Measurements from ENCODE around the gene STIM1. TPM values are rescaled to one million over a fixed set of nuclear protein-coding genes. Genes with fewer than 3 reads are reported as not detected.

The STIM1 gene
- total RNA-seq, 1 experiment from 2014 or later: 28.3 TPM

GRCh38 chr11:3853545-3853842 lies 2.0 kb upstream of the STIM1 start:
- no peak for TF ChIP-seq EZH2 (IDR thresholded peaks at IDR 0.05; ENCODE audit: low read depth)
- TF ChIP-seq CTCF (conservative IDR thresholded peaks at IDR 0.05): no peak
- POLR2A ChIA-PET (ENCODE audit: unreplicated experiment): no interaction called here
- Histone ChIP-seq H3F3A (ENCODE audit: insufficient read depth, low read depth) (no peaks in the 10 kb centered on the region), H3K4me1 (replicated peaks; ENCODE audit: insufficient read depth) (peaks cover 27% of the 10 kb centered on the region), H4K20me1 (ENCODE audit: insufficient read depth) (no peaks in the 10 kb centered on the region), H3K79me2 (ENCODE audit: low read depth) (peaks cover 28% of the 10 kb centered on the region), H3K4me3 (no peak overlapping the region), H3K27me3 (ENCODE audit: insufficient read depth, low read depth) (no peaks in the 10 kb centered on the region), H3K4me2 (no peak overlapping the region), H3K36me3 (ENCODE audit: low read depth) (no peaks in the 10 kb centered on the region), H3K27ac (no peak overlapping the region), H3K9me3 (ENCODE audit: insufficient read depth, low read depth) (no peaks in the 10 kb centered on the region), H3K9me2 (ENCODE audit: insufficient read depth) (no peaks in the 10 kb centered on the region), H2AFZ (no peak overlapping the region)
- no peak for DNase-seq
- CTCF ChIA-PET: interaction anchor here (0.8 kb wide), 1 partner anchor 12 kb away, joined by 3 read pairs; no protein-coding TSS in a partner anchor
- intact Hi-C loops (cut with micrococcal nuclease; ENCODE audit: unreplicated experiment): no loop called here
- no TSS peak for BruUV-seq (replicated peaks)

DNA sequence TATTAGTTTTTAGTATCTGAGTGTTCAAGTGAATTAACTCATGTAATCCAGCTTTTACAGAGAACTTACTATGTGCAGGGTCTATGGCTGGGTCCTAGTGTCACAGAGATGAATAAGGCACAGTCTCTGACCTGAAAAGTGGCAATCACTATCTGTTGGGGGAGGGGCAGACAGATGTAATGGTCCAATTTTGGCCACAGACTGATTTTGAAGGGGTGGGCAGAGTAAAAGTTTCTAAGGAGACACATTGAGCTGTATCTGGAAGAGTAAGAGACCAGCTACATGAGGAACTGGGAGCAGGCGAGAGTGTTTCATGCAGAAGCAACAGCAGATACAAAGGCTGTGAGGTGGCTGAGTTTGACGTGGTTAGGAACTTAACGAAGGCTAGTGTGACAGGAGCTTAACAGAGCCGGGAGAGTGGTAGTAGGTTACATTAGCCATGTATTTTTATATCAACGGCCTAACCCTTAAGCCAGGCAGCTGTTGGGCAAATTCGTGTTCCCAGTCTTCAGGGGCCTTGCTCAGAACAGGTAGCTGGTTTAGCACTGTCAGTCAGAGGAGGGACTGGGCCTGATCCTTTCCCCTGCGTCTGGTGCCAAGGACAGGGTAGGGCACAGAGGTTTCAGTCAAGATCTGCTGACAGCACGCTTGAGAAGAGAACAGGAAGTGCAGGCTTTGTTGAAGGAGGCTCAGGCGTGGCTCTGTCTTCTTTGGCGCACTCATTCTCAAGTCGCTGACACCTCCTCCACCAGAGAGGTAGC lies 1.4 kb upstream of the STIM1 start:
- Histone ChIP-seq H2AFZ (peak overlapping the region; percentile 80; the same call in 1 of the 2 replicates), H3K9me3 (ENCODE audit: insufficient read depth, low read depth) (no peaks in the 10 kb centered on the region), H3K9me2 (ENCODE audit: insufficient read depth) (no peaks in the 10 kb centered on the region), H3K4me3 (peak overlapping the region; percentile 82; the same call in 1 of the 2 replicates), H3F3A (ENCODE audit: insufficient read depth, low read depth) (no peaks in the 10 kb centered on the region), H3K4me2 (peak overlapping the region; percentile 72), H3K27me3 (ENCODE audit: insufficient read depth, low read depth) (no peaks in the 10 kb centered on the region), H3K79me2 (ENCODE audit: low read depth) (peaks cover 33% of the 10 kb centered on the region), H3K27ac (no peak overlapping the region; the same call in 1 of the 2 replicates), H3K36me3 (ENCODE audit: low read depth) (no peaks in the 10 kb centered on the region), H3K4me1 (replicated peaks; ENCODE audit: insufficient read depth) (peaks cover 30% of the 10 kb centered on the region), H4K20me1 (ENCODE audit: insufficient read depth) (no peaks in the 10 kb centered on the region)
- BruUV-seq (replicated peaks): no TSS peak
- intact Hi-C loops (cut with micrococcal nuclease; ENCODE audit: unreplicated experiment): loop anchor here (2.0 kb wide), 1 partner anchor 51 kb away; no protein-coding TSS in a partner anchor
- TF ChIP-seq EZH2 (IDR thresholded peaks at IDR 0.05; ENCODE audit: low read depth): no peak
- ChIA-PET CTCF (interaction anchor here (0.5 to 1.6 kb wide), 6 partner anchors 13 to 219 kb away, joined by 3 to 6 read pairs (median 4); partner anchors contain the start of gene RHOG), POLR2A (ENCODE audit: unreplicated experiment) (interaction anchor here (0.5 to 0.7 kb wide), 3 partner anchors 139 to 275 kb away, joined by 4 to 11 read pairs (median 8); no protein-coding TSS in a partner anchor)
- no peak for DNase-seq

- no peak for TF ChIP-seq EZH2 (IDR thresholded peaks at IDR 0.05; ENCODE audit: low read depth)
- TF ChIP-seq CTCF (conservative IDR thresholded peaks at IDR 0.05): no peak
- Histone ChIP-seq H3K79me2 (ENCODE audit: low read depth) (peaks cover 39% of the 10 kb centered on the region), H3K36me3 (ENCODE audit: low read depth) (no peaks in the 10 kb centered on the region), H3K9me3 (ENCODE audit: insufficient read depth, low read depth) (no peaks in the 10 kb centered on the region), H3K4me2 (peak overlapping the region; percentile 72), H3K4me1 (replicated peaks; ENCODE audit: insufficient read depth) (peaks cover 35% of the 10 kb centered on the region), H3K27ac (no peak overlapping the region; the same call in 1 of the 2 replicates), H3K4me3 (peak overlapping the region; percentile 82; the same call in 1 of the 2 replicates), H3K9me2 (ENCODE audit: insufficient read depth) (no peaks in the 10 kb centered on the region), H3F3A (ENCODE audit: insufficient read depth, low read depth) (no peaks in the 10 kb centered on the region), H2AFZ (peak overlapping the region; percentile 80; the same call in 1 of the 2 replicates), H4K20me1 (ENCODE audit: insufficient read depth) (no peaks in the 10 kb centered on the region), H3K27me3 (ENCODE audit: insufficient read depth, low read depth) (no peaks in the 10 kb centered on the region)
- no TSS peak for BruUV-seq (replicated peaks)
- CTCF ChIA-PET: interaction anchor here (0.5 to 1.6 kb wide), 8 partner anchors 13 to 219 kb away, joined by 3 to 6 read pairs (median 4); partner anchors contain the start of gene RHOG
- POLR2A ChIA-PET (ENCODE audit: unreplicated experiment): interaction anchor here (0.5 to 0.7 kb wide), 3 partner anchors 138 to 274 kb away, joined by 4 to 11 read pairs (median 8); no protein-coding TSS in a partner anchor
- intact Hi-C loops (cut with micrococcal nuclease; ENCODE audit: unreplicated experiment): loop anchor here (2.0 kb wide), 1 partner anchor 50 kb away; no protein-coding TSS in a partner anchor
- DNase-seq: no peak
Observed at GRCh38 chr11:3854660-3854976, 846 bp upstream of the STIM1 start.
